Measurements from ENCODE around the gene DTWD2.
"Not testable (repeated sequence)": the region's sequence is repeated elsewhere in the genome, so short reads cannot be mapped to it uniquely, and the experiment has no call there.

Gene DTWD2

DNA sequence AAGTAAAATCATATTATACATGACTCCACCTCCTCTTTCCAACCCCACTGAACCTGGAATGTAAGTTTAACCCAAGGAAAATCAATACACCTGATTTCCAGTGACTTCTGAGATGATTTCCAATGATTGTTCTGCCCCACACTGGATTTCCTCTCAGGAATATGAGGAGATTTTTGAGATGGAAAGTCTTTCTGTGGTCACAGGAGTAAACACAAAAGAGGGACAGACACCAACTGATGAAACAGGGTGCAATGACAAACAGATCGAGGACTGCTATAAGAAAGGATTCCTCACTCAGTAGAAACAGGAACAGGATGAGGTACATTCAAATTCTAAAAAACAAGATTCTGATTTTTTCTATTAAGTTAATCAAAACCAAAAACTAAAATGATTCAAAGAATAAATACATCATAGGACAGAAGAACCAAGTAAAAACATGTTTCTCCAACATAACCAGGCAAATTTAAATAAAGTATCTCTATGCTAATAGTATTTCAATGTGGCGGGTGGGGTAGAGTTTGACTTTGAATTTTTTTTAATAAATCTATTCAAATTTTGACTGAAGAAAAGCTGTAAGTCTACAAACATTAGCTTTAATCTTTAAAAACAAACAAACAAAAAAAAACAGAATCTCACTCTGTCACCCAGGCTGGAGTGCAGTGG, 42.1 kb downstream of the DTWD2 start:
- no peak for DNase-seq

DNA sequence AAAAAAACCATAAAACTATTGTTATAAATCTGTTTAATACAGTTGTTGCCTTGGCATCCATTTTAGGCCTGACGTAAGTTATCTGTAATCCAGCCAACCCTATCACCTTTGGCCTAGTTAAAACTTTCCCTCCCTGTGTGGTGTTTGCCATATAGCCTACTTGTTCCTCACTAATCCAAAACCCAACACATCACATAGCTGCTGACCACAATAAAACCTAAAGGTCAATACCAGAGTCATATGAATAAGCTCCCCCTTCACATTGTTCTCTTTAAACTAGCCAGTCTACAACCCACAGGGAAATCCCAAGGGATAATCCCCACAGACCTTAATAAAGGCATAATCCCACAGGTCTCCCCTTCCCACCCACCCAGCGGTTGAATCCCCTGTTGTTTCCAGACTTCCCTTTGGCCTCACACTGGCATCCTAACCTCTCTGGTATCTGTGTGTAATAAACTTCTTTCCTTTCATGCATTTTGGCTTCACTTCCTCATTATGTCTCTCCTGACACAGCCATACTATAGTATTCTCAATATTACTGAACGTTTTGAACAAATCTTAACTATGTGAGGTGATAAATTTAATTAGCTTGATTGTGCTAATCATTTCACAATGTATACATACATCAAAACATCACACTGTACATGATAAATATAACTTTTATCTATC, 50.8 kb downstream of the DTWD2 start:
- no peak for DNase-seq

DNA sequence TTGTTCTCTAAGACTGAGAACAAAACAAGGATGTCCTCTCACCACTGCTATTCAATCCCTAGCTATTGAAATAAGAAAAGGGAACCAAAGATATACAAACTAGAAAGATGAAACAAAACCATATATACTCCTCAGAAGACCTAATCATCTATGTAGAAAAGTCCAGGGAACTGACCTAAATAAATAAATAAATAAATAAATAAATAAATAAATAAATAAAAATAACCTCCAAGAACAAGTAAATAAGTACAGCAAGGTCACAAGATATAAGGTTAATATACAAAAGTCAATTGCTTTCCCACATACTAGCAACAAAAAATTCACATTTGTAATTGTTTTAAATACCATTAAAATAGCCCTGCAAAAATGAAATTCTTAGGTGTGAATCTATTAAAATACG, 54.6 kb downstream of the DTWD2 start:
- DNase-seq = no peak

DNA sequence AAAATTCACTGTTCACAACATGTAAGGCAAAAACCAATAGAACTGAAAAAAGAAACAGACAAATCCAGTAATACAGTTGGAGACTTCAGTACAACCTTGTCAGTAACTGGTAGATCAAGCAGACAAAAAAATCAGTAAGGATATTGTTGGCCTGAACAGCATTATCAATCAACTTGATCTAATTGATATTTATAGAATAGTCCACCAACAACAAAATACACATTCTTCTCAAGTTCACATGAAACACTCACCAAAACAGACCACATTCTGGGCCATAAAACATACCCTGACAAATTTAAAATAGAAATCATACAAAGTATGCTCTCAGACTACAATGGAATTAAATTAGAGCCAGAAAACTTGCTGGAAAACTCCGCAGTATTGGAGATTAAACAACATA, 56.8 kb downstream of the DTWD2 start:
- DNase-seq = no peak

DNA sequence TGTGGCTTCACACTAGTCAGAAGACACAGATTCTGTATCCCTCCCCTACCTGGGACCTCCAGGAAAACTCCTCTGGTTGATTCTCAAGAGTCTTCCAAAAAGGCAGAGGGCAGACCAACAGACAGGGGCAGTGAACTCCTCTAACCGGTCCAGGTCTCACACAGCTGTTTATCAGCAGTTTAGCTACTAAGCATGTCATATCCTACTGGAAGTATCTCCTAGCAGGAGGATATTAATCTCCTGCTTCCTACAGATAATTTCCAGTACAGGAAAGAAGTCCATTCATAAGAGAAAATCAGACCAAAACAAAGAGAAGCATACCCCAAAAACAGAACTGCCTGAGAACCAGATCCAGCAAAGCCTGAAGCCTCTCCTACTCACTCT, 64.3 kb downstream of the DTWD2 start:
- DNase-seq = no peak

DNA sequence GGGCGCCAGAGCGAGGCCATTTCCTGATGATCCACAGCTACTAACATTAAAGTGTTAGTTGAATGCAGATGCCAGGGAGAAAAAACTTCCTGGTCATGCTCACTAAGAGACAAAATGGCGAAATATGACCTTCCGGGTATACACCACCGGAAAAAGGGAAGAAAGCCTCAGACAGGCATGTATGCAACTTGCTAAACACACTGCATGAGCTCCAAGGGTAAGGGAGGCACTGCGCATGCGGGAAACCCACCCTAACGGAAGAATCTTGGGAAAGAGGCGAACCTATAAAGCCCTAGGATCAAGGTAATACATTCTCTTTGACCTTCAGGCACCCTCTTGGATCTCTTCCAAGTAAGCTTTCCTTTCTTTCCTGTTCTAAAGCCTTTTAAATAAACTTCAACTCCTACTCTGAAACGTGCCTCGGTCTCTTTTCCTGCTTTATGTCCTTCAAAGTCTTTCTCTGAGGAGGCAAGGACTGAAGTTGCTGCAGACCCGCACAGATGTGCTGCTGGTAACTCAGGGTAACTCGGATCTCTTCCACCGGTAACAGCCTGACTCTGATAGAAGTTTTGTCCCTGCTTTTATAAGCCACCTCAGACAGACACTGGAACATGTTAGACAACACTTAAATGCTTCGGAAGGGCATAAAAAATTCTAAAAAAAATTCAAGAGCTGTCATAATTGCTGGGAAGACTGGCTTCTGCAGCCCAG, 64.9 kb downstream of the DTWD2 start:
- DNase-seq = no peak

DNA sequence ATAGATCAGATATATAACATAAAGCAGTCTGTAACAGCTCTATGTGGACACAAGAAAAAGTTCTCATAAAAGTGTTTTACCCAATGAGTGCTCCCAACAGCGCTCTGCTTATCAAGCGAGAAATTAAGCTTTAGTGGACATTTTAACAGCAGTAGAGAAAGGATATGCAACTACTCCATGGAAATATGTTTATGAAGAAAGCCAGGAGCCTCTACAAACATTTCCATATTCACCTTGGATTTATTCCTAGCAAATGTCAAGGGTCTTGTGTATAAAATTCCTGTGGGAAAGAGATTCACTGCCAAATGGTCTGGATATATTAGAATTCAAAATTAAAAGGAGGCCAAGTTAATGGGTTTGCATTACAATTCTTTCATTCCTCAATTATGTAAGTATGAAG, 66.5 kb downstream of the DTWD2 start:
- no peak for DNase-seq

DNA sequence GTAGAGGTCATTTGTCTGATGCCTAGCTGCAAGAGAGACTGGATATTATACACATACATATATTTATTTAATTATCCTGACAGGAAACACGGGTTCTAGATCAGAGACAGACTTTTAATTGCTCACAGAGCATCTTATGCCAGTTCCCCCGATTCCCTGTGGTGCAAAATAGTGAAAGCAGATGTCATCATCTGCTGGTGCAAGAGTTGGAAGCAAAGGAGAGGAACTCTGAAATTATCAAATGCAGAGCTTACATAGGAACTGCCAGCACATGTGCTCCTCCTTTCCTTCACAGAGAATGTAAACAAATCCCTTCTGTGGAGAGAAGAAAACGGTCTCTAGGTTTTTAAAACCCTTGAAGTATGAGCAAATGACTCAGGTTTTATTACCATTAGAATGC, 69.3 kb downstream of the DTWD2 start:
- DNase-seq = no peak

DNA sequence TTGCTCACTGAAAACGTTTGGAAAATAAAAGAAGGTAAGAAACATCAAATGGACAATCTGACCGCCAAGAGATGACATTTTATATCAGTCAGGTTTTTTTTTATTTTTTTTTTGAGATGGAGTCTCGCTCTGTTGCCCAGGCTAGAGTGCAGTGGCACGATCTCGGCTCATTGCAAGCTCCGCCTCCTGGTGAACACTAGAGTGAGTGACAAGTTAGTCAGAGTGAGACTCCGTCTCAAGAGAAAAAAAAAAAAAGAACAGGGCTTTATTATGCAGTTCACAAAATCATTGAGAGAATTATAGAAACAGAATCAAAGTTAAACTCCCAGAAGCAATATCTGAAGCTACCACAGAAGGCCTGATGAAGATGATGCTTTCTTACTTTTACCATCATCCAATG, 70.1 kb downstream of the DTWD2 start:
- DNase-seq = no peak

DNA sequence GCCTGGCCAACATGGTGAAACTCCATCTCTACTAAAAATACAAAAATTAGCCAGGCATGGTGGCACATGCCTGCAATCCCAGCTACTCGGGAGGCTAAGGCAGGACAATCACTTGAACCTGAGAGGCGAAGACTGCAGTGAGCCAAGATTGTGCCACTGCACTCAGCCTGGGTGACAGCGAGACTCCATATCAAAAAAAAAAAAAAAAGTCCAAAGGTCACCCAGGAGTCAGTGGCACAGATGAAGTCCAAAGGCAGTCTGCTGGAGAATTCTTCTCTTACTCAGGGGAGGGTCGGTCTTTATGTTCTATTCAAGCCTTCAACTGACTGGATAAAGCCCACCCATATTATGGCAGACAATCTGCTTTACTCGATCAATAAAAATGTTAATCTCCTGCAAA, 80.8 kb downstream of the DTWD2 start:
- DNase-seq = not testable (repeated sequence)

DNA sequence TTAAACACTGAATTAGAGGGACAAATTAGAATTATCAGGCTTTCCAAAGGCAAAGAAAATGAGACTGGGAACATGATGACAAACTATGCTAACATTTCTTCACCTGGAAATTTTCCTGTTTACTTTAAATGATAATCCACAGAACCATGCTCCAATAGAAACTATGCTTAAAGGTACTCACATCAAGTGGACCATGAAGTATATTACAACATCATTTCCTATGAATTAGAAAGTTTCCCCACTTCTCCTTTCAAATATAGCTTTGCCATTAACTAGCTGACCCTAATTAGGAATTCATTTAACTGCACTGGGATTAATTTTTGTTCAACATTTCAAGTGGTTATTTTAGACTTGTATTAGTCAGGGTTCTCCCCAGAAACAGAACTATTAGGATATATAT, 81.4 kb downstream of the DTWD2 start:
- DNase-seq = no peak

DNA sequence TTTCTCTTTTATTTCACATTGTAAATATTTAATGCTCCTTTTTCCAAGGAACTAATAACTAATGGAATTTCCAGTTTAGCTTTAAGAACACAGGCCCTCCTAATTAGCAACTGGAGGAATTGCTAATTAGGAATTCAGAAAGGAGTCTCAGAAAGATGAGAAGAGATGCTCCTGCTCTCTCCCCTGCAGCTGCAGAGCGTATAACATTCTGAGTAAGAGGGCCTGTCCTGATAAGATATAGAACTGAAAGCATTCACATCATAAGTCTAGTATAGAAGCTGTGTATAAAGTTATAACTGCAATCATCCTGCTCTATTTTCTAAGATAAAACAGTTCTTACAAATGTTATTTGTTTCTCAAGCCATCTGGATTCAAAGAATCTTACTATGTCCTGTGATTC, 83.2 kb downstream of the DTWD2 start:
- DNase-seq = no peak

DNA sequence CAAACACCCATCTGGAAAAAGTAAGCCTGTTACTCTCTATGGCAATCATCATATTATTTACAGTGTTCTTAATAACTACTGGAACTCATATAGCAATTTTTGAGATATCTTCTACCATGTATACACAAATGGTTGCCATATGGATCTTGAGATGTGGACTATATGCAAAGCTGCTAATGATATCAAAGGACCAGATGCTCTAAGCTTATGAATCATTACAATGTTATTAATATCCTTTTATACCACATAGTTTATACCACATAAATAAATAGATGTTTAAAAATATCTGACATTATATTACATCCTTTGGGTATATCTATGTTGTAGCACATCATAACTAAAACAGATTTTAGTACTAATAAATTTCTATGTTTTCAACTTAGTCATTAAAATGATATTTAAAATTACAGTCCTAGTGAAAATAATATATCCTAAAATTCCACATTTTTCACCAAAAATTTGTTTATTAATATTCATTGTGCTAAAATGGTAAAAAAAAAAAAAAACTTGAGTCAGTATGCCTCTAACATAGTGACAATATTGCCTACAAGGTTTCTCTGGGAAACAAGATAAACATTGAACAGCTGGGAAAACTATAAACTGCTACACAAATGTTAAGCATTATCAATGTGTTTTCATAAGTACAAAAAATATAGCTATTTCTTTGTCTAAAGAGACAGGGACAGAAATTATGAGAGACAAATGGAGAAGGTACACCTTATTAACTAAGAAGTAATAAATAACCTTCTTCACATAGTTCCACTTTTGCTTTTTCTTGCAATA, 85.5 kb downstream of the DTWD2 start:
- DNase-seq = no peak

DNA sequence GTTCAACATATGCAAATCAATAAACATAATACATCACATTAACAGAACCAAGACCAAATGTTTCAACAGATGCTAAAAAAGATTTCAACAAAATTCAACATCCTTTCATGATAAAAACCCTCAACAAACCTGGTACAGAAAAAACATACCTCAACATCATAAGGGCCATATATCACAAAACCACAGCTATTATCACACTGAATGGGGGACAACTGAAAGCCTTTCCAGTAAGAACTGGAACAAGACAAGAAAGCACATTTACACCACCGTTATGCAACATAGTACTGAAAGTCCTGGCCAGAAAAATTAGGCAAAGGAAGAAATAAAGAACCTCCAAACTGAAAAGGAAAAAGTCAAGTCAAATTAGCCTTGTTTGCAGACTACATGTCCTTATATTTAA, 93.6 kb downstream of the DTWD2 start:
- no peak for DNase-seq

DNA sequence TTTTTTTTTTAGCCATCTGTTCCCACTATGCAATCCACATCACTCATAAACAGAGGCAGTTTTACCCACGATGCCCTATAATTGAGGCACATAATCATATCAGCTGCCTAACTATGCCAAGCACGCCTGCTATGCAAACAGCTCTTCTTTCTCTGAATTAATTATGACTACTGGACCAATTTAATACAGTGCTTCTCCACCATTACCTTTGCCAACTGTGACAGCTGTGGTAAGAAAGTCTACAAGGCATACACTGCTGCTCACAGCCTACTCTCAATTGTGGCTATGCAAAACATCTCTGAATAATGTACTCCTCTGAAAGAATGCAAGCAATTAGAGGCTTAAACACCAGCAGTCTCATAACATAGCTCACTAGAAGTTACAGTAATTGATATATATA, 97.1 kb downstream of the DTWD2 start:
- DNase-seq = no peak

DNA sequence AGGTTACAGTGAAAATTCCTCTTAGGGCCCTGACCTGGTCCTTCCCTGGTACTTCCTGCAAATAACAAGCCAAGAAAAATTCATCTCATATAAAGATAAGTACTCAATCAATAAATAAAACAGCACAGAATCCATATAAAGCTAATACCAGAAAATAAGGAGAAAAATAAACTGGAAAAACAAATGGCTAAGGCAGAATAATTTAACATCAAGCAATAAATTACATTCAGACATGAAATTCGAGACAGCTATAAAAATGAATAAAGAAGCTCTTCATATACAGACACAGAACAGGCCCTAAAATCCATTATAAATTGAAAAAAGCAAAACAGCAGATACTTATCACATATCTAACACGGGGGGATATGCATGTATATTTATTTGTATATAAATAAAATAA, 99.2 kb downstream of the DTWD2 start:
- no peak for DNase-seq

DNA sequence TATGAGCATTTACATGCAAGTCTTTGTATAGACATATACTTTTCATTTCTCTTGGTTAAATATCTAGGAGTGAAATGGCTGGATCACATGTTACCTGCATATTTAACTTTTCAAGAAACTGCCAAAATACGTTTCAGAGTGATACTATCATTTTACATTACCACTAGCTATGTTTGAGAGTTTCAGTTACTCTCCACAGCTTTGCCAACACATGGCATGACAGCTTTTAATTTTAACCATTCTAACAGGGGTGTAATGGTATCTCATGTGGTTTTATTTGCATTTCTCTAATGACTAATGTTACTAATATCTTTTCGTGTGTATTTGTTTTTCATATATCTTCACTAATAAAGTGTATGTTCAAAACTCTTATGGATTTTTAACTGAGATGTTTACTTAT, 99.8 kb downstream of the DTWD2 start:
- no peak for DNase-seq

DNA sequence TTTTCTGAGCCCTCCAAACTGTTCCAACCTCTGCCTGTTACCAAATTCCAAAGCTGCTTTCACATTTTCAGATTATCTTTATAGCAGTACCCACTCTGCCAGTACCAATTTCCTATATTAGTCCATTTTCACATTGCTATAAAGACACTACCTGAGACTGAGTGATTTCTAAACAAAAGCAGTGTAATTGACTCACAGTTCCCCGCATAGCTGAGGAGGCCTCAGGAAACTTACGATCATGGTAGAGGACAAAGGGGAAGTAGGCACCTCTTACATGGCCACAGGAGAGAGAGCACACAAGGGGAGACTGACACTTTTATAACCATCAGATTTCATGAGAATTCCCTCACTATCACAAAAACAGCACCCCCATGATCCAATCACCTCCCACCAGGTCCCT, 105.0 kb downstream of the DTWD2 start:
- no peak for DNase-seq

DNA sequence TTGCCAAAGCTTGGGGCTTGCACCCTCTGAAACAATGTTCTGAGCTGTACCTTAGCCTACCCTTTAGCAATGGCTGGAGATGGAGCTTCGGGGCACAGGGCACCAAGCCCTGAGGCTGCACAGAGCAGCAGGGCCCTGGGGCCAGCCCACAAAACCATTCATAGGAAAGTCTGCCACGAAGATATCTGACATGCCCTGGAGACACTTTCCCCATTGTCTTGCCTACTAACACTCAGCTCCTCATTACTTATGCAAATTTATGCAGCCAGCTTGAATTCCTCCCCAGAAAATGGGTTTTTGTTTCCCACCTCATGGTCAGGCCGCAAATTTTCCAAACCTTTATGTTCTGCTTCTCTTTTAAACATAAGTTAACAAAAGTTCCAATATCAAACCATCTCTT, 105.7 kb downstream of the DTWD2 start:
- no peak for DNase-seq

DNA sequence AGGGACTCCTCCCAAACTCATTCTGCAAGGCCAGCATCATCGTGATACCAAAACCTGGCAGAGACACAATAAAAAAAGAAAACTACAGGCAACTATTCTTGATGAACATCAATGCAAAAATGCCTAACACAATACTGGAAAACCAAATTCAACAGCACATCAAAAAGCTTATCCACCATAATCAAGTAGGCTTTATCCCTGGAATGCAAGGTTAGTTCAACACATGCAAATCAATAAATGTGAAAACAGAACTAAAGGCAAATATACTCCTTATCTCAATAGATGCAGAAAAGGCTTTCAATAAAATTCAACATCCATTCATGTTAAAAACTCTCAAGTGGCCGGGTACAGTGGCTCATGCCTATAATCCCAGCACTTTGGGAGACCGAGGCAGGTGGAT, 111.5 kb downstream of the DTWD2 start:
- not testable (repeated sequence) for DNase-seq

DNA sequence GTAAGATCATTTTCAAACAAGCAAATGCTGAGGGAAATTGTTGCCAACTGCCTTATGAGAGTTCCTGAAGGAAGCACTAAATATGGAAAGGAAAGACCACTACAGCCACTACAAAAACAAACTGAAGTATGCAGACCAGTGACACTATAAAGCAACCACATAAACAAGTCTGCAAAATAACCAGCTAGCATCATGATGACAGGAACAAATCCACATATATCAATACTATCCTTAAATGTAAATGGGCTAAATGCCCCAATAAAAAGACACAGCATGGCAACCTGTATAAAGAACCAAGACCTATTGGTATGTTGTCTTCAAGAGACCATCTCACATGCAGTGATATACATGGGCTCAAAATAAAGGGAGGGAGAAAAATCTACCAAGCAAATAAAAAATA, 113.2 kb downstream of the DTWD2 start:
- no peak for DNase-seq

DNA sequence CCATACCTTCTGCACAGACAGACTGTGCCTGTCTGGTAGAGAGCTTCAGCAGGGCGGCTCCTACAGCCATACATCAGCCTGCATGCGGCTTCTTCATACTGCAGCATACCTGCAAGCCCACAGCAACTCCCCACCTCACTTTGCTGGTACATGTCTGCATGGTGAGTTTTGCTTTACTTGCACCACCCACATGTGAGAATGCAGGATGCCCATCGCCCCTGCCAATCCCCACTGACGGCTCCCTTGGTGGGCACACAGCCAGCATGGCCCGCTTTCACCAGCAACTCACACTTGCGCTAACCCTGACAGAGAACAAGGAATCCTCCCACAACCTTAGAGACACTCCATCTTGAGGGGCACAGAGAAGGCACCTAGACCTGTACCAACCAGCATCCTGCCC, 114.9 kb downstream of the DTWD2 start:
- DNase-seq = no peak

DNA sequence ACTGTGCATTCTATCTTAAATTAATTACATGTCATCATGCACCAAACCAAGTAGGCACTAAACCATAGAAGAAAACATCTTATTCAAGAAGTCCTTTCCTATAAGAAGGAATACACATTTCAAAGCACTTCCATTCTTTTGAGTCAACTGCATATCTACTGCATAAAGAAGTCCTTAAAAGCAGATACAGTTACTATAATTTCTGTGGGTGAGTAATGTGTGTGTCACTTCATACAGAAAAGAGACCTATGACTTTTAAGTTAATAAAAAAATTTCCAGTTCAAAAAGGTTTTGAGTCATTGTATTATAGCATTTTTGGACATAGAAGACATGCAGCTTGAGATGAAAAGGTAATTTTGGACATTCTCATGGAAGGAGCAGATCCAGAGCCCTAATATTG, 125.0 kb downstream of the DTWD2 start:
- DNase-seq = no peak

DNA sequence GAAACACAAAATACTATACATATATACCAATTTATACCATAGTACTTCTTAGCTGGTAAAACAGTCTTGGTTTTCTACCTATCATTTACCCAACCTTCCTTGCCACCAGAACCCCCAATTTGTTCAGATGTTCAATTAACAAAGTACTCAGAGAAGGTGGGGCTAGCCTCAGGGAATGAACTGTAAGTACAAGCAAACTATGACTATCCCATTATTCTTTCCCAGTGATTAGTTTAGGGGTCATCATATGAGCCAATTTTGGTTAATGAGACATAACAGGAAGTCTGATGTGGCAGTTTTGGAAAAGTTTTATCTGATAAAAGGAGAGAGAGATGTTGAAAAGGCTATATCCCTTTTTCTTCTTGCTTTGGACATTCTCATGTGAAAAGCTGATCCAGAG, 125.8 kb downstream of the DTWD2 start:
- DNase-seq = no peak

Measured in CD4-positive, alpha-beta T cell treated with Interleukin-6 for 4 hours (primary cell).